Stromal cell of bone marrow (primary cell): ENCODE data around the gene CADPS2.

Source experiments
- DNase-seq: peaks from one replicate; pipeline ENCODE4 v3.0.0-alpha.2; 2012; ENCODE audit warnings: low read depth

Gene CADPS2

DNA sequence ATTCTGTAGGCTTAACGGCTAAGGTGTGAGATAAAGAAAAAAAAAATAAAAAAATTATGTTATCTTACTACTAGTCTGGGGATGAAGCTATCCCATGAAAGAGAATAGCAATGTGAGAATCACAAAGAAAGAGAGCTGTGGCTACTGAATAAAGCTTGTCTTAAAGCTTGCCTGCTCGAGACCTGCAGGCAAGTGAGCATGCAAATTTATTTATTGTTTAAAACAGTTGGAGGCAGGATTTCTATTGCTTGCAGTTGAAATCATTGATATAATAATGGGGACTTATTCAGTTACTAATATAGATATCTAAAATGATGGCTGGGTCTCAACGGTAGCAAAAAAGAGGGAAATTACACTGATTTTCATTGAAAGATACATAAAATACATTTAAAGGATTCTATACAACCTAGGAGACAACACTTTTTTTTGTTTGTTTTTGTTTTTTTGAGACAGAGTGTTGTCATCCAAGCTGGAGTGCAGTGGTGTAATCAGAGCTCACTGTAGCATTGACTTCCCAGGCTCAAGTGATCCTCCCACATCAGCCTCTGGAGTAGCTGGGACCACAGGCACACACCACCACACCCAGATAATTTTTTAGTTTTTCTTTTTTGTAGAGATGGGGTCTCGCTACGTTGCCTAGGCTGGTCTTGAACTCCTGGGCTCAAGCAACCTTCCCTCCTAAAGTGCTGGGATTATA, 437.2 kb downstream of the CADPS2 start:
- DNase-seq = no peak

DNA sequence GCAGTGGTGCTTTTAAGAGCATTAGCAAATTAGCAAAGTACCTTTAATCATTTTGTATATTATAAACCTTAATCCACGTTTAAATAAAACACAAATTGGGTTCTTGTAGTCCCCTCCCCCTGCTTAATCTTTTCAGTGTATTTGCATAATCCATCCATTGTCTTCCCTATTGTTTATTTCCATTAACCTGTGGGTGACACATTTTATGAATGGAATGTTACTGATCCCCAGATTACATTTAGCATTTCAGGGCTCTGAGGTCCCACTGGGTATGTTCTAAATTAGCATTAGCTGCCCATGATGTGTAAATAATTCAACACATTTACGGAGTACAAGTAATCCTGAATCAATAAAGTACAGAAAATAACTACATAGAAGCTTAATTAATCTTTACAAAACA, 443.3 kb downstream of the CADPS2 start:
- no peak for DNase-seq

- no peak for DNase-seq
Observed at GRCh38 chr7:122438492-122438891, 447.8 kb downstream of the CADPS2 start.

DNA sequence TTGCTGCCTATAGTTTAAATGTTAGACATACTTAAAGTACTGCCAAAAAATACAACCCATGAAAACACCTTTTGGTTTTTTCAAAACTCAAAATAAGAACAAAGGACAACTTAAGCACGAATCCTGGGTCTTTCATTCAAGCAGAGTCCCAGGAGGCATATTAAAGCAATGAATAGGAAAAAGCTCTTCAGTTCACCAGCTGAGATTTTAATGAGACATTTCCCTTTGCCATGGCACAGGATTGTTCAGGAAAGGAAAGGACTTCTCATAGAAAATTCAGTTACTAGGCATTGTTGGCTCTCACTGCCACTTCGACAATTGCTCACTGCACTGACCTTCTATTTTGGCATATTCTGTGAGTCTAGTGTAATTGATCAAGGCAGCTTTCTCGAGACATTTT, 448.3 kb downstream of the CADPS2 start:
- no peak for DNase-seq

DNA sequence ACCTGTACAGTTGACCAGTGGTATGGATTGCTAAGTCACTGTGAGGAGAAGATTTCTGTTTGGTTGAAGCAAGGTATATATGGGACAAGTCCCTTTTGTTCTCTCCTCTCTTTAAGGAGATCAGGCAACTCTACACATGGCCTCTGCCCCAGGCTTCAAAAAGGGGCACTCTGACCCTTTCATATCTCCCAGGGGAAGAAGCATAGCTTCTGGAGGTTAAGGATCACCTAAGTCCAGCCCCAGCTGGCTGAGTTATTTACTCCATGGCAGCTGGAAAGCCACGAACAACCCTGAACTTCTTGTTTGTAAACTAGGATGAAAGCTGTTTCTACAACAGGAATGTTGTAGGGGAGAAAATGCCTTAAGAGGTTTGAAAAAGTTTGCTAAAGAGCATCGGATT, 452.5 kb downstream of the CADPS2 start:
- DNase-seq = no peak

DNA sequence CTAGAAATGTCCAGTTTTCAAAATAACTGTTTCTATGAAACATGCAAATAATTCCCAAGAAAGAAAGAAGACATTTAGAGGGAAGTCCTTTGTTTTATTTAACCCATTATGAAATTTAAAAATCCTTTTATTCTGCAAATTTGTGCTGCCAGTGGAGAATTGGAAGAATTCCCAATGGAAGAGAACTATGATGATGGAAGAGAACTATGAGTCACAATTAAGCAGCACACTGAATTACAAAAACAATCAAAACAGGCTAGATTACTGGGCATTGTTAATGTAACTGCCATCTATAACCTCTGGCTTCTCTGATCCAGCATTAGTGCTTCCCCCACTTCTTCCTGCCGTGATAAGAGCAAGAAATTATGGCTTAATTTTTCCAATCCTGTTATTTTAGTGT, 455.6 kb downstream of the CADPS2 start:
- peak; percentile 20 for DNase-seq

- DNase-seq = no peak
Observed at GRCh38 chr7:122429926-122430325, 456.3 kb downstream of the CADPS2 start.

GRCh38 chr7:122425731-122426130, 460.5 kb downstream of the CADPS2 start:
- DNase-seq = no peak

GRCh38 chr7:122423591-122423990, 462.7 kb downstream of the CADPS2 start:
- DNase-seq = no peak

DNA sequence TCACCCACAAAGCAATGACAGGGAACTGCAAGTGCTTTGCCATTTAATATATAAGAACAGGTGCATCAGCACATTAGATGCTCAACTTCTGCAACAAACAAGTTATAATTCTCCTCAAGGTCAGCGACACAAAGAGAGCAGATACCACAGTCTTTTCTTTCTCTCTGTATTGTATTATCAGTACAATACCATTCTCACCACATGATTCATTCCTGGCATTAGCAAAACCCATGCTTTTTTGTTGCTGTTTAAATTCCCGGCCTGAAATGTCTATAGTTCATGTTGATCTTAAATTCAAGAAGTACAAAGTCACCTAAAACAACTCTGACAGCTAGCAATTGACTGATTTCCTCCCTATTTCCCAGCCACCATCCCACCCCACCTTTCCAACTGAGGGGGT, 469.9 kb downstream of the CADPS2 start:
- DNase-seq = no peak

GRCh38 chr7:122415510-122415909, 470.8 kb downstream of the CADPS2 start:
- DNase-seq = no peak

DNA sequence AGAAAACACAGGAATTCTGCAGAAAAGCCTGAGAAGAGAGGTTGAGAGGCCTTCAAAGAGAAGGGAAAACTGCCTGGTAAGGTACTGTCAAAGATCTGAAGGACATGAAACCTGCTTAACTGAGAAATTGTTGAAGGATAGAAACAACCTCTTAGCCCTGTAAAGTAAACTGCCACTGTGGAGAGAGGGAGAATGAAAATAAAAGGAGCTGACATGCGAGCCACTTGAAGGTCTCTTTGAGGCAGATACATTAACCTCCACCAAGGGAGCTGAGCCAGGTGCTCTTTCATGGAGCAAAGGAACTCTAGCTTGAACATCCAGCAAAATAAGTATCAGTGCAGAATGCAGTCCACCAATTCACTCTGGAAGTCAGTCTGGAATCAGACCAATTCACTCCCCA, 472.9 kb downstream of the CADPS2 start:
- no peak for DNase-seq

GRCh38 chr7:122412883-122413282, 473.4 kb downstream of the CADPS2 start:
- peak; percentile 46 for DNase-seq

DNA sequence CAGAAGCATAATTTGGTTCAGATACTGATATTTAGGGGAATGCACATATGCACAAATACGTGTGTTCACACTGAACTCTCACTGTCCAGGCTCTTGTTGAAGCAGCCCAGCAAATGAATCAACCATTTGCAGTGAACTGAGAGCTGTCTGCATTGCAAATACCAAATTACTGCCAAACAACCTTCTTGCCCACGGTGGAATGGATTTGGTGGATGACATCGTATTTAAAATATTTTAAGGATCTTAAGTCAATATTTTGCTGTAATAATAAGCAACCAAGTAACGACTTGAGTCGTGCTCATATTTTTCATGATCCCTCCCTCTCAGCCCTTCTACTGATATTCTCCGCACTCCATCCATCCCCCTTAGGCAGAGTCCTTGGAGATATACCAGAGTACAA, 473.8 kb downstream of the CADPS2 start:
- DNase-seq = no peak

DNA sequence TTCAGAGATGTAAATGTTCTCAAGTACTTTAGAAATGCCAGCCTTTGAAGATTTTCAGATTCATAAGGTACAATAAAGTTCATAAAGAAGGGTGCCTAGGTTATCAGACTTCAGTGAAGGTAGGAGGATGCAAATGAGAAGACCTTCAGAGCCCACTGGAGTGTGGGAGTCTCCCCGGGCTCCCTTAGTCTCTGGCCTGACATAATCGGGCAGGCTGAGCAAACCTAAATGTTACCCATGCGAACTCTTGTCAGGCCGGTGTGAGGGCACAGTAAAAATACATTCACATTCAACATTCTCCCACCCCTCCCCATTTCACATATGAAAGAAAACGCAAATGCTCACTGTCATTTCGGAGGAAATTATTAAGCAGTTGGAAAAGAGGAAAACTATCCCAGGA, 479.1 kb downstream of the CADPS2 start:
- no peak for DNase-seq

GRCh38 chr7:122403113-122403512, 483.1 kb downstream of the CADPS2 start:
- no peak for DNase-seq

DNA sequence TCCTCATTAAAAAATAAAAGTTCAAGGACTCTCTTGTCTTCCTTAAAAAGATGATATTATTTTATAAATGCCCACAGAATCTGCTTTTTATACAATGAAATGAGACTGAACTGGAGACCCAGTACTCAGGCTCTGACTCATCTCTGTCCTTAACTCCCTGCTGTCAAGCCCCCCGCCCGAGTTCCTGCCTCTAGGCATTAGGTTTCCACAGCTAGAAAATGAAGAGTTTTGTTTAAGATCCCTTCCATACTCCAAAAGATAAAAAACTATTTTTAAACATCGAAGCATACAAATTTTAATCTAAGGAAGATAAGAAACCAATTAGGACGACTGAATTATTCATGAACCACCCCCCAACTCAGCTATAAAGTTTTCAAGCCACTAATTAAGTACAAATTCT, 484.0 kb downstream of the CADPS2 start:
- DNase-seq = no peak

GRCh38 chr7:122397381-122397780, 488.9 kb downstream of the CADPS2 start:
- no peak for DNase-seq

DNA sequence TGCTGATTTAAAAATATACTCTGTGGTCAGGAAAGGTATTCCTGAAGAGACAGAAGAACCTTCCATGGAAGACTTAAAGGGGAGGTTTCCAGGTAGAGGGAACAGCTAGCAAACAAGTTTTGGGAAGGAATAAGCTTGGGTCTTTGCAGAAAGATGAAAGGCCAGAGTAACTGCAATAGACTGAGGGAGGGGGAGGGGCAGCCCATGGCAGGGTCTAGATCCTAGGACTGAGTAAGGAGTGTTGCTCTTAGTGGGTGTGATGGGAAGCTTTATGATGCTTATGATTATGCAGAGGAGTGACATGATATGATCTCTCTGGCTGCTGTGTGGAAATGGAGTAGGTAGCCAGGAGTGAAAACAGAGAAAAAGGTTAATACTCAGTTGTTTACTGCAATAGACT, 491.7 kb downstream of the CADPS2 start:
- DNase-seq = no peak

GRCh38 chr7:122384528-122384927, 501.7 kb downstream of the CADPS2 start:
- no peak for DNase-seq

DNA sequence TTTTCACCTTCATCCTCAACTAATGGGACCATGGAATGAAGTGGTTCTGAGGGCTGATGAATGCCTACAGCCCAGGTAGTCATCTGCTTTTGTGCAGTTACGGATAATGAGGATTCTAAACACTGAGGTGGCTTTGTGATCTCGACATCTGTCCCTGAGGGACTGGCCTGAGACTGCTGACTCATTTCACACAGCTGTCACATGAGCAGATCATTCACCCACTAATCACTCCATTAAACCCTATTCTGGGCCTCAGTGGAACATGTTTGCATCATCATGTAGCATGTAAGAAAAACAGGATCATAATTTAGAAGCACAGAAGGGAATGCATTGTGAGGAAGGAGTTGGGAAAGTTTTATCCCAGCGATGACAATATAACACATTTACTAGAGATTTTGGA, 502.3 kb downstream of the CADPS2 start:
- DNase-seq = no peak

DNA sequence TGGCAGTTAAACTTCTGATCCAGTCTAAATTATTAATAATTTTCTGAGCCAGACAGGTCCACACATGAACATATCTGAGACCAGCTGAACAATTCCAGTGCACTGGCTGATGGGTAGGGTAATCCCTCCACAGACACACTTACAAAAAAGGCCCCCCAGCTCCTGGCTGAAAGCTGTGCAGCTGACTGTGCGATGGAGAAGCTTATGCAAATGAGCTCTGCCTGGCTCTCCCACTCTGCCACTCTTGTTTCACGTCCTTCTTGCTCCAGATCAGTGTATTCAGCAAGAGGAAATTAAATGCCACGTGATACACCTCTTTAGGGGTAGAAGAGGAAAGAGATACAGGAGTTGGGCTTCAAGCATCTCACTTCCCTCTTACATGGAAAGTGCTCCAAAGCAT, 505.3 kb downstream of the CADPS2 start:
- no peak for DNase-seq

- DNase-seq = no peak
Observed at GRCh38 chr7:122379491-122379890, 506.8 kb downstream of the CADPS2 start.

DNA sequence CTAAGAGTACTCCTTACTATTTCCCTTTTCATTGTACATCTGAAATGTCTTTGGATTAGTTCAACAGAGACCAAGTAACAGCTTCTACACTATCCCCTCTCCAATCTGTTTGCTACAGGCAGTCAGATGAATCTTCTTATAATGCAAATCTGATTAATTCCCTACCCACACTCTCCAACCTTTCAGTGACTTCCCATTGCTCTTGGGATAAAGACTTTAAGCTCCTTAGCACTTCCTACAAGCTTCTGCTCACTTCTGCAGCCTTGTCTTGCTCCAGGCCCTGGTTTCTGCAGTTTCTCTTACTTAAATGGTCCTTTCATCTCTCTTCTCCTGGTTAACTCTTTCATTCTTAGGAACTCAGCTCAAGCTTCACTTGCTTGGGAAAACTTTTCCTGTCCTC, 516.5 kb downstream of the CADPS2 start:
- DNase-seq = no peak
